Endometrial microvascular endothelial cells (primary cell): ENCODE measurements around the gene KCNJ3. TPM values are rescaled to one million over a fixed set of nuclear protein-coding genes. Genes with fewer than 3 reads are reported as not detected.
"Not testable (repeated sequence)": the region's sequence is repeated elsewhere in the genome, so short reads cannot be mapped to it uniquely, and the experiment has no call there.

Experiments used
- in situ Hi-C: cut with HindIII; loops from 2 replicates; pipeline ENCODE4 v1.10.0; 2017; ENCODE audit warnings: low sequenced_read_pairs, low pct_unique_long_range_greater_than_20kb; ENCODE audit errors: inconsistent ontology term
- total RNA-seq: library from RNA; depleted of rRNA; stranded (reverse); fragments of >200 nt; gene quantifications from one replicate; pipeline ENCODE4 v1.2.3, GENCODE V29; 2015; ENCODE audit errors: inconsistent ontology term

Gene KCNJ3
- total RNA-seq, 1 donor from 2014 or later, result not detected

DNA sequence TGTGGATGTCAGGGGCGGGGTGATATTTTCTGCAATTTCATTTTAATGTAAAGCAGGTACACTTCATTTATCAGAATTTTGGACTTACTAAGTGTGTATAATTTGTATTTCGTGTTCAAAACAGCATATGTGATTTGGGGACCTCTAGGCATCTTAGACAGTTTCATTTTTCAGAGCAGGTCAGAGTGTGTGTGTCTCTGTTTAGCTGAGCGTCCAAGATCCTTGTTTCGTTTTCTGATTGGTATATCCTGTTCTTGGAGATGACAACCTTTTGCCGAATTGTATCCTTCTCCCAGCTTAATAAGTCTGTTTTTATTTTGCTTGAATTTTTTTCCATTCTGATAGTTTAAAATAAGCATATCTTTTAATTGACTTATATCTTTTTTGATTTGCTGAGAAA is 128.3 kb downstream of the KCNJ3 start:
- in situ Hi-C loops, result no loop called here

DNA sequence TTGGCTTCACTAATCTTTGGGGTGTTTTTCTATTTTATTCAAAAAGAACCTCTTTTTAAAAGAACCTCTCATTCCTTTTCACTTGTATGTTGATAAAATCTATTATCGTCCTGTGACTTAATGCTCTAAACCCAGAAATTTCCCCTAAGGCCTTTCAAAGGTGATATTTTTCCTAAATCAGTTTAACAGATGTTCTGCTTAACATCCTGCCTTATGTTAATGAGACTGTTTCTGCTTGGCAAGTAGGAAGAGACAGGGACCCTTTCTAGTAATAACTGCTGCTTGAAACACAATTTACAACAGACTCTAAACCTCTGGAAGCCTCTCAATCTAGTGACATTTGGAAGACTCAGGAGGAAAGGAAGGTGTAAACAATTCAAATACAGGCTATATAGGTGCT is 128.8 kb downstream of the KCNJ3 start:
- in situ Hi-C loops, result no loop called here

DNA sequence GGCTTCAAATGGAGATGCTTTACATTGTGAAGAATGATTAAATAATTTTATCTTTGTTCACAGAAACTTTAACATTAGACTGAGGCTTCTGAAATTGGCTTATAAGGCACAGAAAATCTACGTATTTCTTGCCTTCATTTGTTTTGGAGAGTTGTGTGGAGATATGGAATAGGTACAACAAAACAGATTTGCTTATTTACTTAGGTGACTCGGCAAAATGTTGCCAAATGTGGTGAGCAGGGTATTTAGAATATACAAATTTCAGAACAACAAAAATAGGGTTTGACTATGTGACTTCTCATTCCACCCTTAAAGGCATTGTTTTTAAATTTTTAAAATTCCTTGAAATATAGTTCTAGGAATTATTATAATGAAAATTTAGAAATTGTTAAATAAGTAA is 134.2 kb downstream of the KCNJ3 start:
- in situ Hi-C loops, result no loop called here

- in situ Hi-C loops, result no loop called here
Measured at GRCh38 chr2:154836632-154837031, 138.1 kb downstream of the KCNJ3 start.

DNA sequence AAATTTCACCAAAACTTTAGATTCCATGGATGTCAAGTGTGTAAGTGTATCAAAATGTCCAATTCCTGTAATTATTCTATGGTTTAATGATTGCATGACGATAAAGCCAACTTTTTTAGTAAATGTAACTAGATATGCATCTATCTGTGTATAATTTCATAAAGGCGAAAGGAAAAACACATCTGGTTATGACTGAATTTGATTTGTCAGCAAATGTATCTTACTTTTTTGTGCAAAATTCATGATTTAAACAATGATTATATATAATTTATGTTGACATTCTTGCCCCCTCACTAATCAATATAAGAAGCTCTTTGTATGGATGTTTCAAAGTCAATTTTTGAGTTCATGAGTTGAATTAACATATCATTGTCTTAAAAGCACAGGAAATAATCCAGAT is 138.5 kb downstream of the KCNJ3 start:
- in situ Hi-C loops, result no loop called here

GRCh38 chr2:154844513-154844912 is 146.0 kb downstream of the KCNJ3 start:
- in situ Hi-C loops, result no loop called here

GRCh38 chr2:154846842-154847241 is 148.3 kb downstream of the KCNJ3 start:
- in situ Hi-C loops, result no loop called here

DNA sequence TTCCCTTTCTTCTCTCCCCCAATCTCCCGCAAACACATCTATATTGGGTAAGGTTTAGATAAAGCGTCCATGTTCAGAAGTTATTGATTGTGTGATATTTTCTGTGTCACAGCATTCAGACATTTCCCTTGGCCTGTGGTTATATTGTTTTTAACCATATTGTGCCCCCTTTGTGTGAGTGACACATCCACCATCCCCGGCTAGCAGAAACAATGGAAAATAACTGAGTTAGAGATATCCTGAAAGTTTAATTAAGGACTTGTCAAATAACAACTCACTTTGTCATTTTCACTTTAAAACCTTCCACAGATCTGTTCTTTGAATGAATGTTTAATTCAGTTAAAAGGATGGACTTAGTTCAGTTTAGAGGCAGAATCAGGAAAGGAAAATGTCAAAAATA is 151.0 kb downstream of the KCNJ3 start:
- in situ Hi-C loops, result no loop called here

DNA sequence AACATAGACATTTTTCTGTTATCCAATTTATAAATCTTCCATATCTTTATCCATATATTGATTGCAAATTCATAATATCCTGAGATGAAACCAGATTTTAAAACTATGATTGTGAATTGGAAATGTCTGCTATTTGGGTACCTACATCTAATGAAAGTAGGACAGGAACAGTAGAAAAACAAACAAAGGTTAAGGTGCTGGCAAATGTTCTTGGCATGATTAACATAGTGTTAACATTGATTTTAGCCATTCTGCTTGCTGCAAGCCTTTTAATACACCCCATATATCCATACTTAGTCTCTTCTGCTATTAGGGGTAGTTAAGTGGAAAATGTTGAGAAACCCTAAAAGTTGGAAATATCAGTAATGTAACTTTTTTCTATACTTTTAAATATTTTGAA is 152.0 kb downstream of the KCNJ3 start:
- in situ Hi-C loops, result no loop called here

- in situ Hi-C loops, result no loop called here
Measured at GRCh38 chr2:154855138-154855537, 156.6 kb downstream of the KCNJ3 start.

DNA sequence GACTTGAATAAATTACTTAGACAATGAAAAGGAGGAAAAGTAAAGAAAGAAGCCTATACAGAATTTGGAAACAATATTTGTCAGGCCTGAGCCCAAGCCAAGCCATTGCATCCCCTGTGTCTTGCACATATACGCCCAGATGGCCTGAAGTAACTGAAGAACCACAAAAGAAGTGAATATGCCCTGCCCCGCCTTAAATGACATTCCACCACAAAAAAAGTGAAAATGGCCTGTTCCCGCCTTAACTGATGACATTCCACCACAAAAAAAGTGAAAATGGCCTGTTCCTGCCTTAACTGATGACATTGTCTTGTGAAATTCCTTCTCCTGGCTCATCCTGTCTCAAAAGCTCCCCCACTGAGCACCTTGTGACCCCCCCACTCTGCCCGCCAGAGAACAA is 168.7 kb downstream of the KCNJ3 start:
- in situ Hi-C loops, result not testable (repeated sequence)

DNA sequence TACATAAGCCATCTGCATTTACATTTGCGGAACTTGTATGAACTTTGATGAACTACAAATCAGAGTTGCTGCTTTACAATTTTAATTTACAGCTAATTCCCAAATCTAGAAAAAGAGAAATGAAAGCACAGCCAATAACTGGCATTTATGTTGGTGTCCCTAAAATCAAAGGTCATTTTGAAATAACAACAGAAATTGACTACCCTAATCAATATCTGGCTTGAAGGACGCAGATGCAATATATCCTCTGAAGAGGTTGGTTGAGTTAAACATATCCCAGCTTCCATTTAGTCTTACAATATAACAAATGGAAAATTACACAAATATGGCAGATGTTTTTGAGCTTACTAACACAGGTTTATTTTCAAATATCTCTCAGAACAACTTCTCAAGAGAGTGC is 177.5 kb downstream of the KCNJ3 start:
- in situ Hi-C loops, result no loop called here

DNA sequence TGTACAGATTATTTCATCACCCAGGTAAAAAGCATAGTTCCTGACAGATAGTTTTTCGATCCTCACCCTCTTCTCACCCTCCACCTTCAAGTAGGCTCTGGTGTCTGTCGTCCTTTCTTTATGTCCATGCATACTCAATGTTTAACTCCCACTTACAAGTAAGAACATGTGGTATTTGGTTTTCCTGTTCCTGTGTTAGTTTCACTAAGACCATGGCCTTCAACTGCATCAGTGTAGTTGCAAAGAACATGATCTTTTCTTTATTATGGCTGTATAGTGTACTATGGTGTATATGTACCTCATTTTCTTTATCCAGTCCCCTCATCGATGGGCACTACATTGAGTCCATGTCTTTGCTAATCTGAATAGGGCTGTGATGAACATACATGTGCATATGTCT is 184.2 kb downstream of the KCNJ3 start:
- in situ Hi-C loops, result no loop called here

- in situ Hi-C loops, result no loop called here
Measured at GRCh38 chr2:154886316-154886715, 187.8 kb downstream of the KCNJ3 start.

- in situ Hi-C loops, result no loop called here
Measured at GRCh38 chr2:154898269-154898668, 199.8 kb downstream of the KCNJ3 start.

DNA sequence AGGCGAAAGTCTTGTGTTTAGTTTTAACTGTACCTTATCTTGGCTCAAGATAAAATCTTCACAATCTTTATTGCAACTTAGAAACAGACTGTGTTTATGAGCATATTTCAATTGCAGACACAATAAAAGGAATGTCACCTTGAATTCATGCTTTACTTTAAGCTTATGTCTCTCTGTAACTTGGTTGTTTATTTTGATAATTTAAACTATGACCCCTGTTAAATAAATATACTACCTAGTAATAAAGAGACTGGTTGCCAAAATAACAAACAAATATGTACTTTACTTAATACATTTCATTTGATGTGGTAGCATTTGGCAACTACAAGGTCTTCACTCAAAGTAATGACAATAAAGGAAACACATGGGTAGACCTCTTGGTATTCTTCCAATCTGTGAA is 202.6 kb downstream of the KCNJ3 start:
- in situ Hi-C loops, result no loop called here
